HL-60 (cell line): ENCODE measurements around the gene USP32.
"Not testable (repeated sequence)": the region's sequence is repeated elsewhere in the genome, so short reads cannot be mapped to it uniquely, and the experiment has no call there.

Experiments
- CTCF ChIP-seq: IDR thresholded peaks from one replicate; pipeline ENCODE4 v1.5.1; 2011; ENCODE audit warnings: low read length, control low read depth, inconsistent platforms; ENCODE audit not compliant: insufficient read depth
- GABPA ChIP-seq: IDR thresholded peaks from 2 replicates; pipeline ENCODE4 v1.6.1; 2012; ENCODE audit warnings: low read depth
- POLR2AphosphoS5 ChIP-seq: IDR thresholded peaks from 2 replicates; pipeline ENCODE4 v1.6.1; 2012; ENCODE audit warnings: low read depth
- REST ChIP-seq: IDR thresholded peaks from 2 replicates; pipeline ENCODE4 v1.6.1; 2012; ENCODE audit warnings: low read depth; ENCODE audit not compliant: insufficient replicate concordance
- SPI1 ChIP-seq: IDR thresholded peaks from 2 replicates; pipeline ENCODE4 v1.6.1; 2012; ENCODE audit warnings: low read depth, mild to moderate bottlenecking, borderline replicate concordance

GRCh38 chr17:60378187-60378586 is 13.7 kb downstream of the USP32 start:
- not testable (repeated sequence) for TF ChIP-seq POLR2AphosphoS5, CTCF, REST, GABPA, SPI1
